Measurements from ENCODE around the gene IQCF6.
A peak's percentile ranks its signal among the peaks of the same experiment; 100 is the strongest.
"Not testable (repeated sequence)": the region's sequence is repeated elsewhere in the genome, so short reads cannot be mapped to it uniquely, and the experiment has no call there.

IQCF6 gene

GRCh38 chr3:51798411-51798963 lies 19.4 kb upstream of the IQCF6 start:
- Histone ChIP-seq H3K4me3 (ENCODE audit: low read depth, low read length) (no peak overlapping the region), H3K27me3 (ENCODE audit: control insufficient read depth, insufficient read depth, low read length) (no peaks in the 10 kb centered on the region), H2AFZ (peak overlapping the region; percentile 51), H3K9me3 (ENCODE audit: control insufficient read depth, low read length) (no peaks in the 10 kb centered on the region), H3K27ac (no peak overlapping the region), H3K9ac (no peak overlapping the region), H3K79me2 (no peaks in the 10 kb centered on the region), H3K4me1 (no peaks in the 10 kb centered on the region), H3K36me3 (ENCODE audit: control insufficient read depth, insufficient read depth, low read length) (no peaks in the 10 kb centered on the region), H3K4me2 (ENCODE audit: low read length) (no peak overlapping the region)
- TF ChIP-seq, protein P1, sequence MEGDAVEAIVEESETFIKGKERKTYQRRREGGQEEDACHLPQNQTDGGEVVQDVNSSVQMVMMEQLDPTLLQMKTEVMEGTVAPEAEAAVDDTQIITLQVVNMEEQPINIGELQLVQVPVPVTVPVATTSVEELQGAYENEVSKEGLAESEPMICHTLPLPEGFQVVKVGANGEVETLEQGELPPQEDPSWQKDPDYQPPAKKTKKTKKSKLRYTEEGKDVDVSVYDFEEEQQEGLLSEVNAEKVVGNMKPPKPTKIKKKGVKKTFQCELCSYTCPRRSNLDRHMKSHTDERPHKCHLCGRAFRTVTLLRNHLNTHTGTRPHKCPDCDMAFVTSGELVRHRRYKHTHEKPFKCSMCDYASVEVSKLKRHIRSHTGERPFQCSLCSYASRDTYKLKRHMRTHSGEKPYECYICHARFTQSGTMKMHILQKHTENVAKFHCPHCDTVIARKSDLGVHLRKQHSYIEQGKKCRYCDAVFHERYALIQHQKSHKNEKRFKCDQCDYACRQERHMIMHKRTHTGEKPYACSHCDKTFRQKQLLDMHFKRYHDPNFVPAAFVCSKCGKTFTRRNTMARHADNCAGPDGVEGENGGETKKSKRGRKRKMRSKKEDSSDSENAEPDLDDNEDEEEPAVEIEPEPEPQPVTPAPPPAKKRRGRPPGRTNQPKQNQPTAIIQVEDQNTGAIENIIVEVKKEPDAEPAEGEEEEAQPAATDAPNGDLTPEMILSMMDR (IDR thresholded peaks at IDR 0.05): no peak

- Histone ChIP-seq H3K9ac (no peak overlapping the region), H3K9me3 (ENCODE audit: control insufficient read depth, low read length) (no peaks in the 10 kb centered on the region), H3K79me2 (no peaks in the 10 kb centered on the region), H3K4me2 (ENCODE audit: low read length) (no peak overlapping the region), H2AFZ (no peak overlapping the region), H3K4me1 (no peaks in the 10 kb centered on the region), H3K4me3 (ENCODE audit: low read depth, low read length) (no peak overlapping the region), H3K27ac (no peak overlapping the region), H3K27me3 (ENCODE audit: control insufficient read depth, insufficient read depth, low read length) (no peaks in the 10 kb centered on the region), H3K36me3 (ENCODE audit: control insufficient read depth, insufficient read depth, low read length) (no peaks in the 10 kb centered on the region)
- TF ChIP-seq, protein P1 (IDR thresholded peaks at IDR 0.05): no peak
Measured at GRCh38 chr3:51796854-51797253, 17.8 kb upstream of the IQCF6 start.

DNA sequence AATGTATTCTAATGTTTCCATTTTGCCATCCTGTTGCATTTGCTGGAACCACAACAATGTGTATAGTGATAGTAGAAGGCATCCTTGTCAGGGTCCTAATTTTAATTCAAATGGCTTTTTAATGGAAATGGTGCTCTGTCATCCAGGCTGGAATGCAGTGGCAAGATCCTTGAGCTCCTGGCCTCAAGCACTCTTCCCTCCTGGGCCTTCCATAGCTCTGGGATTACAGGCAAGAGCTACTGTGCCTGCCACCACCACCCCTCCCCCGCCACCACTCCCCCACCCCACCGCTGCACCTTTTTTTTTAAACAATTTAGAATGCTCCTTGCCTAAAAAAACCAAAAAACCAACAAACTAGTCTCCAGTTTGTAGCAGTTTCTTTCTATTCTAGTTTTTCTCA lies 15.2 kb upstream of the IQCF6 start:
- no peak overlapping the region for H3K4me3 ChIP-seq (ENCODE audit: low read depth, low read length)
- no peak overlapping the region for H3K27ac ChIP-seq
- H3K79me2 ChIP-seq: no peaks in the 10 kb centered on the region
- no peaks in the 10 kb centered on the region for H3K4me1 ChIP-seq
- H3K36me3 ChIP-seq (ENCODE audit: control insufficient read depth, insufficient read depth, low read length): no peaks in the 10 kb centered on the region
- H2AFZ ChIP-seq: no peak overlapping the region
- no peaks in the 10 kb centered on the region for H3K27me3 ChIP-seq (ENCODE audit: control insufficient read depth, insufficient read depth, low read length)
- H3K9ac ChIP-seq: no peak overlapping the region
- H3K4me2 ChIP-seq (ENCODE audit: low read length): no peak overlapping the region
- TF ChIP-seq, protein P1 (IDR thresholded peaks at IDR 0.05): no peak
- H3K9me3 ChIP-seq (ENCODE audit: control insufficient read depth, low read length): no peaks in the 10 kb centered on the region

- TF ChIP-seq, protein P1 (IDR thresholded peaks at IDR 0.05): no peak
- no peak overlapping the region for H3K4me3 ChIP-seq (ENCODE audit: low read depth, low read length)
- no peaks in the 10 kb centered on the region for H3K4me1 ChIP-seq
- H3K9ac ChIP-seq: no peak overlapping the region
- H3K9me3 ChIP-seq (ENCODE audit: control insufficient read depth, low read length): no peaks in the 10 kb centered on the region
- H2AFZ ChIP-seq: no peak overlapping the region
- H3K27me3 ChIP-seq (ENCODE audit: control insufficient read depth, insufficient read depth, low read length): no peaks in the 10 kb centered on the region
- no peak overlapping the region for H3K4me2 ChIP-seq (ENCODE audit: low read length)
- no peaks in the 10 kb centered on the region for H3K79me2 ChIP-seq
- no peaks in the 10 kb centered on the region for H3K36me3 ChIP-seq (ENCODE audit: control insufficient read depth, insufficient read depth, low read length)
- H3K27ac ChIP-seq: no peak overlapping the region
Measured at GRCh38 chr3:51792206-51792605, 13.2 kb upstream of the IQCF6 start.

GRCh38 chr3:51789437-51789836 lies 10.4 kb upstream of the IQCF6 start:
- no peaks in the 10 kb centered on the region for H3K79me2 ChIP-seq
- H3K4me1 ChIP-seq: no peaks in the 10 kb centered on the region
- H2AFZ ChIP-seq: no peak overlapping the region
- H3K27ac ChIP-seq: no peak overlapping the region
- H3K27me3 ChIP-seq (ENCODE audit: control insufficient read depth, insufficient read depth, low read length): no peaks in the 10 kb centered on the region
- H3K36me3 ChIP-seq (ENCODE audit: control insufficient read depth, insufficient read depth, low read length): no peaks in the 10 kb centered on the region
- no peak overlapping the region for H3K4me3 ChIP-seq (ENCODE audit: low read depth, low read length)
- no peak overlapping the region for H3K4me2 ChIP-seq (ENCODE audit: low read length)
- H3K9me3 ChIP-seq (ENCODE audit: control insufficient read depth, low read length): no peaks in the 10 kb centered on the region
- no peak overlapping the region for H3K9ac ChIP-seq
- TF ChIP-seq, protein P1 (IDR thresholded peaks at IDR 0.05): no peak

DNA sequence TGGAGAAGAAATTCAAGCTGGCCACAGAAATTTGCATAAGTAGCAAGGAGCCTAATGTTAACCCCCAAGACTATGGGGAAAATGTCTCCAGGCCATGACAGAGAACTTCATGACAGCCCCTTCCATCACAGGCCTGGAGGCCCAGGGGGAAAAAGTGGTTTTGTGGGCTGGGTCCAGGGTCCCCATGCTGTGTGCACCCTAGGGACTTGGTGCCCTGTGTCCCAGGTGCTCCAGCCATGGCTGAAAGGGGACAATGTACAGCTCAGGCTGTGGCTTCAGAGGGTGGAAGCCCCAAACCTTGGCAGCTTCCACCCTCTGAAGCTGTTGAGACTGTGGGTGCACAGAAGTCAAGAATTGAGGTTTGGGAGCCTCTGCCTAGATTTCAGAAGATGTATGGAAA lies 8.5 kb upstream of the IQCF6 start:
- H3K27me3 ChIP-seq (ENCODE audit: control insufficient read depth, insufficient read depth, low read length); H3K4me2 ChIP-seq (ENCODE audit: low read length); H3K4me1 ChIP-seq; H3K9me3 ChIP-seq (ENCODE audit: control insufficient read depth, low read length); H3K79me2 ChIP-seq; H3K27ac ChIP-seq; H3K9ac ChIP-seq; H2AFZ ChIP-seq; H3K4me3 ChIP-seq (ENCODE audit: low read depth, low read length); H3K36me3 ChIP-seq (ENCODE audit: control insufficient read depth, insufficient read depth, low read length): not testable (repeated sequence)
